ENCODE measurements around the gene CATSPERZ.

CATSPERZ gene

GRCh38 chr11:64299847-64300648 is at the start of gene CATSPERZ:
Gene CATSPERZ (plus strand): TSS chr11:64300358. CDS start chr11:64300411, 53 bp downstream.
- in situ Hi-C loops (cut with HindIII; ENCODE audit: low sequenced_read_pairs) = no loop called here

- in situ Hi-C loops (cut with HindIII; ENCODE audit: low sequenced_read_pairs) = loop anchor here (5.0 kb wide), 1 partner anchor 57 kb away; the partner anchor contains the start of gene ESRRA
Measured at GRCh38 chr11:64250415-64251015, 49.6 kb upstream of the CATSPERZ start.

GRCh38 chr11:64251016-64251752 is 49.0 kb upstream of the CATSPERZ start, which contains the start of gene PLCB3:
Gene PLCB3 (plus strand): TSS chr11:64251530. CDS start chr11:64251650, 120 bp downstream.
- in situ Hi-C loops (cut with HindIII; ENCODE audit: low sequenced_read_pairs) = loop anchor here (5.0 kb wide), 1 partner anchor 56 kb away; the partner anchor contains the start of gene ESRRA

GRCh38 chr11:64251753-64252002 is 48.5 kb upstream of the CATSPERZ start:
- in situ Hi-C loops (cut with HindIII; ENCODE audit: low sequenced_read_pairs) = loop anchor here (5.0 kb wide), 1 partner anchor 56 kb away; the partner anchor contains the start of gene ESRRA

GRCh38 chr11:64252003-64252872 is 47.9 kb upstream of the CATSPERZ start:
- in situ Hi-C loops (cut with HindIII; ENCODE audit: low sequenced_read_pairs) = loop anchor here (5.0 kb wide), 1 partner anchor 55 kb away; the partner anchor contains the start of gene ESRRA

GRCh38 chr11:64253043-64253442 is 47.1 kb upstream of the CATSPERZ start:
- in situ Hi-C loops (cut with HindIII; ENCODE audit: low sequenced_read_pairs) = loop anchor here (5.0 kb wide), 1 partner anchor 54 kb away; the partner anchor contains the start of gene ESRRA

- in situ Hi-C loops (cut with HindIII; ENCODE audit: low sequenced_read_pairs) = loop anchor here (5.0 kb wide), 1 partner anchor 54 kb away; the partner anchor contains the start of gene ESRRA
Measured at GRCh38 chr11:64253481-64253880, 46.7 kb upstream of the CATSPERZ start.

GRCh38 chr11:64254326-64254725 is 45.8 kb upstream of the CATSPERZ start:
- in situ Hi-C loops (cut with HindIII; ENCODE audit: low sequenced_read_pairs) = loop anchor here (5.0 kb wide), 1 partner anchor 53 kb away; the partner anchor contains the start of gene ESRRA

- in situ Hi-C loops (cut with HindIII; ENCODE audit: low sequenced_read_pairs) = no loop called here
Measured at GRCh38 chr11:64255135-64256128, 44.7 kb upstream of the CATSPERZ start.

- in situ Hi-C loops (cut with HindIII; ENCODE audit: low sequenced_read_pairs) = no loop called here
Measured at GRCh38 chr11:64256300-64256699, 43.9 kb upstream of the CATSPERZ start.

- in situ Hi-C loops (cut with HindIII; ENCODE audit: low sequenced_read_pairs) = no loop called here
Measured at GRCh38 chr11:64258356-64258755, 41.8 kb upstream of the CATSPERZ start.

- in situ Hi-C loops (cut with HindIII; ENCODE audit: low sequenced_read_pairs) = no loop called here
Measured at GRCh38 chr11:64258946-64259532, 41.1 kb upstream of the CATSPERZ start.

GRCh38 chr11:64259533-64260067 is 40.6 kb upstream of the CATSPERZ start:
- in situ Hi-C loops (cut with HindIII; ENCODE audit: low sequenced_read_pairs) = loop anchor here (5.0 kb wide), 1 partner anchor 52 kb away; the partner anchor contains the start of gene FERMT3

- in situ Hi-C loops (cut with HindIII; ENCODE audit: low sequenced_read_pairs) = loop anchor here (5.0 kb wide), 1 partner anchor 53 kb away; the partner anchor contains the start of gene FERMT3
Measured at GRCh38 chr11:64260147-64260708, 39.9 kb upstream of the CATSPERZ start.

GRCh38 chr11:64261556-64262080 is 38.5 kb upstream of the CATSPERZ start:
- in situ Hi-C loops (cut with HindIII; ENCODE audit: low sequenced_read_pairs) = loop anchor here (5.0 kb wide), 1 partner anchor 54 kb away; the partner anchor contains the start of gene FERMT3

GRCh38 chr11:64262271-64263002 is 37.7 kb upstream of the CATSPERZ start:
- in situ Hi-C loops (cut with HindIII; ENCODE audit: low sequenced_read_pairs) = loop anchor here (5.0 kb wide), 1 partner anchor 55 kb away; the partner anchor contains the start of gene FERMT3

Data from endothelial cell of hepatic sinusoid (primary cell).